SK-N-SH treated with all-trans-retinoic acid at 6 μM for 48 hours (cell line): ENCODE data around the gene COBL.

Source experiments
- ATAC-seq: fragments of 200-7000 bp; cut with Tn5 transposase; 3 replicates; pipeline ENCODE4 v1.9.1; 2020; ENCODE audit warnings: mild to moderate bottlenecking, moderate library complexity
- ARNTL ChIP-seq: fragments of 450-650 bp; formaldehyde crosslinking; IDR thresholded peaks from 2 replicates; pipeline ENCODE4 v1.5.0; 2020; ENCODE audit warnings: low read depth, mild to moderate bottlenecking, moderate library complexity, borderline replicate concordance
- BACH2 ChIP-seq: fragments of 250-450 bp; sonication (Bioruptor Pico); IDR thresholded peaks from 2 replicates; pipeline ENCODE4 v1.9.0; 2021; ENCODE audit warnings: mild to moderate bottlenecking, borderline replicate concordance
- CREB5 ChIP-seq: fragments of 250-450 bp; sonication (Bioruptor Pico); IDR thresholded peaks from 2 replicates; pipeline ENCODE4 v1.5.1; 2020; ENCODE audit warnings: low read depth, mild to moderate bottlenecking, moderate library complexity
- CSDC2 ChIP-seq: fragments of 250-450 bp; sonication (Bioruptor Pico); IDR thresholded peaks from 2 replicates; pipeline ENCODE4 v1.5.0; 2020; ENCODE audit warnings: mild to moderate bottlenecking, moderate library complexity
- CSRNP3 ChIP-seq: fragments of 250-450 bp; sonication (Bioruptor Pico); IDR thresholded peaks from 2 replicates; pipeline ENCODE4 v1.5.1; 2021; ENCODE audit warnings: mild to moderate bottlenecking, moderate library complexity
- ESRRG ChIP-seq: fragments of 250-450 bp; sonication (Bioruptor Pico); IDR thresholded peaks from 2 replicates; pipeline ENCODE4 v1.6.1; 2021; ENCODE audit warnings: mild to moderate bottlenecking
- GLIS3 ChIP-seq: fragments of 250-450 bp; sonication (Bioruptor Pico); IDR thresholded peaks from 2 replicates; pipeline ENCODE4 v1.5.0; 2020; ENCODE audit warnings: mild to moderate bottlenecking, moderate library complexity
- ISL1 ChIP-seq: fragments of 250-450 bp; sonication (Bioruptor Pico); IDR thresholded peaks from 2 replicates; pipeline ENCODE4 v2.1.2; 2022; ENCODE audit warnings: mild to moderate bottlenecking, moderate library complexity
- OSR1 ChIP-seq: fragments of 250-450 bp; sonication (Bioruptor Pico); IDR thresholded peaks from 2 replicates; pipeline ENCODE4 v1.8.0; 2022; ENCODE audit warnings: moderate library complexity, mild to moderate bottlenecking, inconsistent platforms
- PATZ1 ChIP-seq: fragments of 250-450 bp; sonication (Bioruptor Pico); IDR thresholded peaks from 2 replicates; pipeline ENCODE4 v1.8.0; 2020; ENCODE audit warnings: mild to moderate bottlenecking, moderate library complexity, borderline replicate concordance
- POU6F1 ChIP-seq: fragments of 250-450 bp; sonication (Bioruptor Pico); IDR thresholded peaks from 2 replicates; pipeline ENCODE4 v1.8.0; 2021; ENCODE audit warnings: low read depth, mild to moderate bottlenecking, moderate library complexity, borderline replicate concordance
- PPARA ChIP-seq: fragments of 250-450 bp; sonication (Bioruptor Pico); IDR thresholded peaks from 2 replicates; pipeline ENCODE4 v1.5.0; 2020; ENCODE audit warnings: mild to moderate bottlenecking, borderline replicate concordance
- RARB ChIP-seq: fragments of 250-450 bp; sonication (Bioruptor Pico); IDR thresholded peaks from 2 replicates; pipeline ENCODE4 v1.8.0; 2021; ENCODE audit warnings: mild to moderate bottlenecking, moderate library complexity
- SNAI2 ChIP-seq: fragments of 250-450 bp; sonication (Bioruptor Pico); IDR thresholded peaks from 2 replicates; pipeline ENCODE4 v1.5.0; 2020; ENCODE audit warnings: mild to moderate bottlenecking, moderate library complexity
- TCF4 ChIP-seq: fragments of 250-450 bp; sonication (Bioruptor Pico); IDR thresholded peaks from 2 replicates; pipeline ENCODE4 v1.8.0; 2021; ENCODE audit warnings: mild to moderate bottlenecking, moderate library complexity, borderline replicate concordance
- TOX ChIP-seq: fragments of 250-450 bp; sonication (Bioruptor Pico); IDR thresholded peaks from 2 replicates; pipeline ENCODE4 v1.8.0; 2021; ENCODE audit warnings: mild to moderate bottlenecking, moderate library complexity, borderline replicate concordance
- TSHZ2 ChIP-seq: fragments of 250-450 bp; sonication (Bioruptor Pico); IDR thresholded peaks from 2 replicates; pipeline ENCODE4 v1.5.0; 2020; ENCODE audit warnings: mild to moderate bottlenecking, moderate library complexity
- ZC3H10 ChIP-seq: fragments of 250-450 bp; sonication (Bioruptor Pico); IDR thresholded peaks from 2 replicates; pipeline ENCODE4 v1.5.1; 2021; ENCODE audit warnings: mild to moderate bottlenecking, moderate library complexity
- ZFP3 ChIP-seq: fragments of 250-450 bp; sonication (Bioruptor Pico); IDR thresholded peaks from 2 replicates; pipeline ENCODE4 v1.5.0; 2020; ENCODE audit warnings: mild to moderate bottlenecking, moderate library complexity
- ZFP30 ChIP-seq: fragments of 450-650 bp; formaldehyde crosslinking; IDR thresholded peaks from 2 replicates; pipeline ENCODE4 v1.5.0; 2022; ENCODE audit warnings: mild to moderate bottlenecking, moderate library complexity
- ZNF565 ChIP-seq: fragments of 450-650 bp; formaldehyde crosslinking; conservative IDR thresholded peaks from 2 replicates; pipeline ENCODE4 v1.5.0; 2020; ENCODE audit warnings: low read depth, mild to moderate bottlenecking, moderate library complexity
- ZNF70 ChIP-seq: fragments of 450-650 bp; formaldehyde crosslinking; IDR thresholded peaks from 2 replicates; pipeline ENCODE4 v1.5.0; 2020; ENCODE audit warnings: mild to moderate bottlenecking, moderate library complexity
- ZNF8 ChIP-seq: fragments of 450-650 bp; formaldehyde crosslinking; IDR thresholded peaks from 2 replicates; pipeline ENCODE4 v1.5.0; 2020; ENCODE audit warnings: mild to moderate bottlenecking, moderate library complexity

The COBL gene

GRCh38 chr7:51012569-51013217 is 303.9 kb downstream of the COBL start (continued):
- no peak for TF ChIP-seq CSRNP3 (CRISPR knock-in tag)
- TF ChIP-seq PATZ1 (CRISPR knock-in tag) = no peak
- no peak for TF ChIP-seq ZNF8 (CRISPR knock-in tag)
- TF ChIP-seq ARNTL (CRISPR knock-in tag) = no peak
- no peak for TF ChIP-seq BACH2

- no peak for ATAC-seq
- TF ChIP-seq ZC3H10 (CRISPR knock-in tag) (no peak), ZFP30 (CRISPR knock-in tag) (no peak), TOX (CRISPR knock-in tag) (no peak), BACH2 (no peak), GLIS3 (CRISPR knock-in tag) (no peak), ISL1 (no peak), ZNF8 (CRISPR knock-in tag) (no peak), TCF4 (CRISPR knock-in tag) (no peak), CSDC2 (CRISPR knock-in tag) (no peak), POU6F1 (no peak), CSRNP3 (CRISPR knock-in tag) (no peak), TSHZ2 (CRISPR knock-in tag) (no peak), ARNTL (CRISPR knock-in tag) (no peak), SNAI2 (no peak), RARB (CRISPR knock-in tag) (no peak), ESRRG (CRISPR knock-in tag) (no peak), PPARA (CRISPR knock-in tag) (no peak)
These were observed 304.8 kb downstream of the COBL start for GRCh38 chr7:51011710-51012350.

GRCh38 chr7:51010534-51010933 is 306.1 kb downstream of the COBL start:
- no peak for ATAC-seq
- no peak for TF ChIP-seq ISL1
- no peak for TF ChIP-seq ARNTL (CRISPR knock-in tag)
- no peak for TF ChIP-seq PPARA (CRISPR knock-in tag)
- TF ChIP-seq ZNF565 (CRISPR knock-in tag) = no peak
- no peak for TF ChIP-seq TOX (CRISPR knock-in tag)
- no peak for TF ChIP-seq ZNF70 (CRISPR knock-in tag)
- TF ChIP-seq TCF4 (CRISPR knock-in tag) = no peak
- no peak for TF ChIP-seq ZFP3 (CRISPR knock-in tag)
- TF ChIP-seq POU6F1 = no peak
- TF ChIP-seq SNAI2 = no peak
- TF ChIP-seq BACH2 = no peak
- TF ChIP-seq OSR1 (CRISPR knock-in tag) = no peak
- no peak for TF ChIP-seq CREB5
